Measurements from ENCODE around the gene OR52H1.

OR52H1 gene

DNA sequence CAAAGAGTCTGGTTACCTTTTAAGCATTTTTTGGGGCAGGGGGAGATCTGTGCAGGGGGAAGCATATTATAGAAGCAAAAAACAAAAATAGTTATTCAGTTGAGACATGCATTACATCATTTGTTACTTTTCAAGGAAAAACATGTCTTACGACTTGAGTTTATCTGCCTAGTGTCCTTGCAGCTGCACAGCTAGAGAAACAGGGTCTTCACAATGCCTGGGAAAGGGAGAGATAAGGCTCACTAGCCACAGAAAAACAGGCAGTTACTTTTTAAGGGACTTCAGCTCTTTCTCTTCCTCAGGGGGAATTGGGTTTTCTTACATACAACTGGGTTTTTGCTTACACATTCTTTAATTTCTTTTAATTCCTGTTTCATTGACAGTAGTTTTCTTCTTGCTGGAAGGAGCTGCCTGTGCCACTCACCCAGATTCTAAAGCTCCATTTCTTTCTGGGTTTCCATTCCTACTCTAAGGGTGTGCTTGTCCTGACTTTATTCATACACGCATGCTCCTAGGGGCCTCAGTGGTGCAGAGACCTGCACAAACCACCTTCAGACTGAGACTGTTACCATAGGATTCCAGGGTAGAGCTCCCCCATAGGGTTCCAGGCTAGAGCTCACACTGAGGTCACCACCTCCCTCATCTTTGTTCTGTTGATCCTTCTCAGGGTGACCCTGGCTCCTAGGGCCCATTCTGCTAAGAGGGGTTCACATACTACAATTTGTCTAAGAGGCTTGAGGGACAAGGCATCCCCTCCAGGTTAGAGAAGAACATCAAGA is 17.1 kb downstream of the OR52H1 start:
- no peak for DNase-seq

DNA sequence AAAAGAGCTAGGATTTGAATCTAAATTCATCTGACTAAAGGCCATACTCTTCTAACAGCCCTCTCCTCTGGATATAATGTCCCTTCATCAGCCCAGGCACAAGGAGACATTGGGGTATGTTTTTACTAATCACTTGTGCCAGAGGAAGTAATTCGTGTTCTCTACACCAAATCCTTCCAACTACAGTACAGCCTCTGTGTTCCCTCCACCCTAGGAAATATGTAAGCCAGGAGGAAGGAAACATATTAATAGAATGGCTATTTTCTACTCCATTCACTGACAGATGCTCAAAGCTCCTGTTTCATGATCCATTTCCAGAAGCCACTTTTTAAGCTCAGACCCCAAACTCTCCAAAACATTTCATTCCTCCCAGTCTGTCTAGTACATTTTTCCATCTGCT is 19.8 kb downstream of the OR52H1 start:
- DNase-seq, result no peak

- DNase-seq, result no peak
These were observed 20.6 kb downstream of the OR52H1 start for GRCh38 chr11:5527716-5528115.

- no peak for DNase-seq
These were observed 23.6 kb downstream of the OR52H1 start for GRCh38 chr11:5524756-5525155.

GRCh38 chr11:5522308-5522707 is 26.0 kb downstream of the OR52H1 start:
- DNase-seq, result no peak

GRCh38 chr11:5521540-5521939 is 26.8 kb downstream of the OR52H1 start:
- DNase-seq, result no peak

- no peak for DNase-seq
These were observed 31.7 kb downstream of the OR52H1 start, which contains the start of gene UBQLNL for GRCh38 chr11:5516599-5516998. TSS of gene UBQLNL (minus strand) at chr11:5516699. CDS start at chr11:5516441, 258 bp downstream.

DNA sequence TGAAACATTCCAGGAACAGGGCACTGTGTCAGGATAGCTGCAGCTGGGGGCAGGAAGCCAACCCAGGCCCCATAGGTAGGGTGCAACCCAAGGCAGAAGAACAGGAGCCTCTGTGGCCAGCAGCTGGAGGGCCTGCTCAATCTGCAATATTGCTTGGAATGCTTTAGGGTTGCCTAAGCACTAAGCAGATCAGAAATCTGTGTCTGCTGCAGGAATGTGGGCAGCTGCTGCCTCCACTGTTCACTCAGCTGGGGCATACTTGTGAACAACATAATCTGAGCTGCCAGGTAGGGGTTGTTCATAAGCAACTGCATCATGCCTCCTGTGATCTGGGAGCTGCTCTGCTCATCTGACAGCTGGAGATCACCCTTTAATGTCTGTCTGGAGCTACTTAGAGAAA is 33.5 kb downstream of the OR52H1 start:
- DNase-seq, result no peak

DNA sequence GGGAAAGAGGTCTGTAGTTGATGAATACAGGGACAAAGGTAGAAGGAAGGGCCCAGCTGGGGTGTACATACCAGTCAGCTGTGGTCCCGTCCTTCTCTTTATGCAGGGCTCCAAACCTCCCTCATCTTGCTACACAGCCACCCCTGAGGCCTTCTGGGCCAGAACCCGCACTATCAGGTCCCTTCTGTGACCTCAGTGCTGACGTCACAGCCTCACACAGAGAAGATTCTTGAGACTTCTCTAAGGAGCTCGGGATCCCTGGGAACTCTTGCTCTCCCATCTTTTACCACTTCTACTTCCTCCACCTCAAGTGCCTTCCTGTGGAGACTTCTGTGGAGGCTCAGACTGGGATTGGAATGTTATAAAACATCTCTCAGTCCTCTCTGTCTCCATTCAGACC is 38.5 kb downstream of the OR52H1 start, which contains the start of gene UBQLN3:
TSS of gene UBQLN3 (minus strand) at position 155 of the 400 bp plus-strand sequence. CDS start 399 bp downstream, outside the sequence.
- DNase-seq, result no peak

DNA sequence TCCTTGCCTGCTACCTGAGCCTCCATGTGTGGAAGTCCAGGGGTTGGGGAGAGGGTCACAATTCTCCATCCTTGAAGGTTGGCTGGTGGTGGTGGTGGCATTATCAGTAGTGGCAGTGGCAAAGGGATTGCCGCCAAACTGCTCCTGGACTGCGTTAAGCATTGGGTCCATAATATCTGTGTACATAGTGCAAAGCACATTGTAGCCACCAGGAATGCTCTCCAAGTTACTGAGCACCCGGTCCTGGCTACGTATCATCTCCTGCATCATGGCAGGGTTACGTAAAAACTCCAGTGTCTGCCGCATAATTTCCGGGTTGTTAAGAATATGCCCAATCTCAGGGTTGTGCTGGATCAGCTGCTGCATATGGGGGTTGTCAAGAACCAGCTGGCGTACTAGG is 39.7 kb downstream of the OR52H1 start:
- DNase-seq, result no peak

- DNase-seq, result no peak
These were observed 40.4 kb downstream of the OR52H1 start for GRCh38 chr11:5507933-5508305.

GRCh38 chr11:5507177-5507932 is 41.0 kb downstream of the OR52H1 start:
- no peak for DNase-seq

GRCh38 chr11:5505363-5506048 is 42.8 kb downstream of the OR52H1 start:
- DNase-seq, result no peak

DNA sequence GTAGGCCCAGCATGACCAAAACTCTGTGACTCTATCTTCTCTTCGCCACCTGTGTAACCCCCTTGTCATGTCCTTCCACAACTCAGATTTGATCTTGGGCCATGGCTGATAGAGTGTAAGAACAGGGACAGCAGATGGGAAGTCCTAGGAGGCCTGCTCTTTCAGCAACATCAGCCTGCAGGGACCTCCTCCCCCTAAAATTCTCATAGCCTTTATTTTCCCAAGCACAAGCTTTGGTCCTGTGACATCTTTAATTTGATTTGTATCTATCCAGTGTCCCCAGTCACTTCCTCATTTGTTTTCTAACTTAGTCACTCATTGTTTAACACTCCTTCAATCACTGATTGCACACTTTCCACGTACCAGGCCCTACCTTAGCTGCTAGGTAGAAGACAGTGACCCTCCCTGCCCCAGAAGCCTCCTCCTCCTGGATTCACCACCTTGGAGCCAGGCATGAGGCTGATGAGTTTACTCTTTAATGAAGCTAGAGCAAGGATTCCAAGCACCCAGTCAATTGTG is 43.9 kb downstream of the OR52H1 start:
- no peak for DNase-seq

- DNase-seq, result peak; percentile 22
These were observed 47.9 kb downstream of the OR52H1 start for GRCh38 chr11:5500393-5500801.

DNA sequence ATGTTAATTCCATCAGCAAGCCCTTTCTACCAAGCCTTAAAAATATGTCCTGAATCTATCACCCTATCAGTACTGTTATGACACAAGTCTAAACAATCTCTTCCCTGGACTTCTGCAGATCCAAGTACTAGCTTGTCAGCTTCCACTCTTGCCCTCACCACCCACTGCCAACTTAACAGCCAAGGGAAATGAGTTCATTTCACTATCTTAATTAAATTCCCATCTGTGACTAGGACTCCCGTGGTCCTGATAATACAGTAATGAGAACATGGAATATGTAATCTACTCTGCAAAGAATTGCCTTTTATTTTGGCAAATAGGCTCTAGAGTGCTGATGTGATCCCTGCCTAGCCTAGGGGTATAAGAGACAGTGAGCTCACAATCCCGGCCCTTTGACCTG is 48.7 kb downstream of the OR52H1 start:
- no peak for DNase-seq
